CD4-positive, CD25-positive, alpha-beta regulatory T cell (primary cell): ENCODE results near the gene TCAP. TPM values are rescaled to one million over a fixed set of nuclear protein-coding genes. Genes with fewer than 3 reads are reported as not detected.

Experiments
- ATAC-seq, 2 donors: fragments of 150-1000 bp; cut with Tn5 transposase; one replicate each; pipeline ENCODE4 v1.10.0; 2021; ENCODE audit warnings: low read depth in 2 of 2, moderate number of reproducible peaks in 2 of 2, moderate library complexity in 1 of 2
- DNase-seq, 3 donors: peaks; one replicate each; pipeline versions ENCODE4 v3.0.0 to v3.0.0-alpha.2; 2012 to 2022; ENCODE audit warnings: mixed read lengths in 1 of 3
- H3K27ac ChIP-seq: one replicate; pipeline ENCODE4 v1.7.0; 2013; ENCODE audit warnings: mild to moderate bottlenecking, low read length; ENCODE audit not compliant: insufficient read depth, poor library complexity, severe bottlenecking
- H3K27me3 ChIP-seq: one replicate; pipeline ENCODE4 v1.7.0; 2013; ENCODE audit warnings: low read length; ENCODE audit not compliant: control insufficient read depth, insufficient read depth
- H3K36me3 ChIP-seq: one replicate; pipeline ENCODE4 v1.7.0; 2013; ENCODE audit warnings: mild to moderate bottlenecking, low read length, moderate library complexity; ENCODE audit not compliant: control insufficient read depth, insufficient read depth
- H3K4me1 ChIP-seq: 2 replicates; pipeline ENCODE4 v1.7.0; 2013; ENCODE audit warnings: mild to moderate bottlenecking, low read length; ENCODE audit not compliant: insufficient read depth, control insufficient read depth, poor library complexity, severe bottlenecking
- H3K4me3 ChIP-seq: one replicate; pipeline ENCODE4 v1.7.0; 2013; ENCODE audit warnings: low read depth, mild to moderate bottlenecking, low read length, moderate library complexity
- H3K9me3 ChIP-seq, 2 experiments: 1 replicate in 1 of 2; 2 replicates in 1 of 2; pipeline ENCODE4 v1.7.0; 2013; ENCODE audit warnings: low read length in 2 of 2, mild to moderate bottlenecking in 1 of 2, moderate library complexity in 1 of 2; ENCODE audit not compliant: control insufficient read depth in 2 of 2
- H3K27ac Mint-ChIP-seq, 3 donors: one replicate each; pipeline ENCODE4 v1.8.0; 2020 to 2022; ENCODE audit warnings: mild to moderate bottlenecking in 3 of 3, mixed read lengths in 3 of 3, moderate library complexity in 2 of 3
- H3K27me3 Mint-ChIP-seq: one replicate; pipeline ENCODE4 v1.8.0; 2022; ENCODE audit warnings: mild to moderate bottlenecking, mixed read lengths
- H3K36me3 Mint-ChIP-seq: one replicate; pipeline ENCODE4 v1.8.0; 2020; ENCODE audit warnings: mixed read lengths
- H3K4me1 Mint-ChIP-seq, 4 donors: one replicate each; pipeline ENCODE4 v1.8.0; 2020 to 2022; ENCODE audit warnings: mixed read lengths in 4 of 4, mild to moderate bottlenecking in 1 of 4
- H3K4me3 Mint-ChIP-seq, 4 donors: one replicate each; pipeline ENCODE4 v1.8.0; 2020 to 2022; ENCODE audit warnings: mild to moderate bottlenecking in 4 of 4, mixed read lengths in 4 of 4, moderate library complexity in 3 of 4
- H3K9me3 Mint-ChIP-seq, 7 donors: one replicate each; pipeline ENCODE4 v1.8.0; 2020 to 2022; ENCODE audit warnings: mixed read lengths in 7 of 7, mild to moderate bottlenecking in 3 of 7, moderate library complexity in 2 of 7
- polyA plus RNA-seq, 4 donors: library from polyadenylated mRNA; unstranded; fragments of 300-500 nt; fragmentation: Illumina TruSeq; gene quantifications; one replicate each; pipeline ENCODE4 v1.2.3, GENCODE V29; 2021
- total RNA-seq: library from RNA; stranded (reverse); gene quantifications from one replicate; pipeline ENCODE4 v1.2.3, GENCODE V29; 2022

TCAP gene
- total and polyA plus RNA-seq, 5 donors from 2014 or later, result 0.07 to 3.4 TPM; not detected in 3

DNA sequence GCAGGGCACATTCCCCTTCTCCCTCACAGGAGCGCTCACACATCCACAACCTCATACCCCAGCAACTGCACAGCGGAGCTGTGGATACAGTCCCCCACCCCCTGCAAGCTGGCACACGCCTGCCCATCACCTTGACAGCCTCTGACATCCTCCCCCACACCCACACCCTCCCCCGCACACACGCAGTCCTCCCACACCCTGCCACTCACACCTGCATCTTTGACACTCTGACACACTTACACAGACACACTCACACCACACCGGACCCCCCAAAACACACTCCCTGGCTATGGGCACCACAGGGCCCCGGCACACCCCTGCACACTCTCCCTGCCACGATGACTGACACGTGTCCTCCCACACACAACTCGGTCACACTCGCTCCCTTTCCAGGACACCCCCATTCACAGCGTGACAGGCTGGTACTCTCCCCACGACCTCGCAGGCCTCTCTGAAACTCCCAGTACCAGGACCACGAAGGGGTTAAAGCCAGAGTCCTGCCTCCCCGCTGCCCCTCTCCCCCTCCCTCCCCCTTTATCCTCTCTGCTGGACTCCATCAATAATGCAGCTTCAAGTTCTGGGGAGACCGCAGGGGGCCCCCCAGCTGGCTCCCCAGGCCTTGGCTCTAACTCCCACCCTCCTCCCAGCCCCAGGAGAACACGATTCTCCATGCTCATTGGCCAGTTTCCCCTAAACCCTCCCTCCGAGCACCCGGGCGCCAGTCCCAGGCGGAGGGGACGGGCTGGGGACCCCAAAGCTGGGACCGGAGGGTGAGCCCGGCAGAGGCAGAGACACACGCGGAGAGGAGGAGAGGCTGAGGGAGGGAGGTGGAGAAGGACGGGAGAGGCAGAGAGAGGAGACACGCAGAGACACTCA, 38.7 kb upstream of the TCAP start, which contains the start of gene PPP1R1B:
TSS of gene PPP1R1B (plus strand) at position 782 of the 876 bp plus-strand sequence. CDS start 441 bp downstream, outside the sequence.
- Histone ChIP-seq H3K4me1 (peaks cover 28% of the 10 kb centered on the region), H3K4me3 (no peak within 1 kb of the TSS), H3K36me3 (no peaks in the 10 kb centered on the region), H3K27ac (no peak within 1 kb of the TSS), H3K9me3 (no peaks in the 10 kb centered on the region), H3K27me3 (peaks cover 11% of the 10 kb centered on the region)
- Mint-ChIP-seq H3K4me3 (peak within 1 kb of the TSS in 1 of 4 donors; percentile 60), H3K27ac (no peak within 1 kb of the TSS), H3K36me3 (no peaks in the 10 kb centered on the region), H3K9me3 (peaks cover 0 to 1% (median 0%) of the 10 kb centered on the region in 7 donors), H3K4me1 (peaks cover 13 to 35% (median 22%) of the 10 kb centered on the region in 4 donors), H3K27me3 (peaks cover 63% of the 10 kb centered on the region)
- ATAC-seq, result no peak
- DNase-seq, result no peak

DNA sequence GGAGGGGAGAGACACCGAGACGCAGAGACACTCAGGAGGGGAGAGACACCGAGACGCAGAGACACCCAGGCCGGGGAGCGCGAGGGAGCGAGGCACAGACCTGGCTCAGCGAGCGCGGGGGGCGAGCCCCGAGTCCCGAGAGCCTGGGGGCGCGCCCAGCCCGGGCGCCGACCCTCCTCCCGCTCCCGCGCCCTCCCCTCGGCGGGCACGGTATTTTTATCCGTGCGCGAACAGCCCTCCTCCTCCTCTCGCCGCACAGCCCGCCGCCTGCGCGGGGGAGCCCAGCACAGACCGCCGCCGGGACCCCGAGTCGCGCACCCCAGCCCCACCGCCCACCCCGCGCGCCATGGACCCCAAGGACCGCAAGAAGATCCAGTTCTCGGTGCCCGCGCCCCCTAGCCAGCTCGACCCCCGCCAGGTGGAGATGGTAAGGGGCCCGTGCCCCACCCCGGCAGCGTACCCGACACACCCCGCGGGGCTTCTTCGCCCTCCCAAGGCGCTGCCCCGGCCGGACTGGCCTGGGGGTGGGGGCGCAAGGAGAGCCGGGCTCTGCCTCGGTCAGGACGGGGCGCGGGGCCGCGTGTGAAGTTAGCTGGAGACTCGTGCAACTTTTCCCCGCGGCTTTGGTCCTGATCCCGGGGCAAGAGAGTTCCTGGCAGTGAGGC, 38.0 kb upstream of the TCAP start:
- no peak overlapping the region for H3K27ac Mint-ChIP-seq
- Histone ChIP-seq H3K27ac (no peak overlapping the region), H3K27me3 (peaks cover 11% of the 10 kb centered on the region), H3K9me3 (no peaks in the 10 kb centered on the region), H3K4me3 (no peak overlapping the region), H3K36me3 (no peaks in the 10 kb centered on the region), H3K4me1 (peaks cover 23% of the 10 kb centered on the region)
- H3K4me1 Mint-ChIP-seq, result peaks cover 8 to 33% (median 18%) of the 10 kb centered on the region in 4 donors
- ATAC-seq (no peak), DNase-seq (no peak)
- peak overlapping the region in 1 of 4 donors; percentile 60 for H3K4me3 Mint-ChIP-seq
- no peaks in the 10 kb centered on the region for H3K36me3 Mint-ChIP-seq
- H3K27me3 Mint-ChIP-seq, result peaks cover 60% of the 10 kb centered on the region
- peaks cover 0 to 1% (median 0%) of the 10 kb centered on the region in 7 donors for H3K9me3 Mint-ChIP-seq

DNA sequence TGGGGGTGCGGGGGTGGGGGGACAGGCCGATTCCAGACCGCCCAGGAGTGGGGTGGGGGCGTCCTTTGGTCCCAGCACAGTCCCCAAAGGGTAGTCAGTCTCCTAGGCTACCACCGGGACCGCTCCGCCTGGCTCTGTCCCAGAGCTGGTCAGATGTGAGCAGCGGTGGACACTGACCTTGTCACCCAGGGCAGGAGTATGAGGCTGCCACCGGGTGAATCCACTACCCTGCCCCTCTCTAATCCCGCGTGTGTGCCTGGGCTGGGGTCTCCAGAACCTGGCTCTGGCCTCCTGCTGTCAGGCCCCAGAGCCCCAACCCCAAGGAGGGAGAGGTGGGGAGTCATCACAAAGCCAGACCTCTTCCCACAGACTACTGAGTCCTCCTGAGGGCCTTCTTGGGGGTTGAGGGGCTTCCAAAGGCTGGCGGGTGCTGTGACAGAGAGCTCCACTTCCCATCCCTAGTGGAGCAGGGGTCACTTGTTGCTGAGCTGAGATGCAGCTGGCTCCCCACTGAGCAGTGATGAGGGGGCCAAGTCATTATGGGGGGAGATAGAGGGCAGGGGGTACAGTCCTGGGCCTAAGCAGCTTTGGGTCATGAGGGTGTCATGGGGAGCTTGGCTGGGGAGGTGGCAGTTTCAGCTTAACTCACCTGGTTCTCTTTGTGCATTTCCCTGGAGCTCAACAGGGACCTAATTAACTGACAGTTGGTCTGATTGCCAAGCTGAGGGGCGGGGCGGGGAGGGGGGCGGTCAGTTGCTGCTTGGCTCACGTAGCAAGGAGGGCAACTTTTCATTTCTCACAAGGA, 37.2 kb upstream of the TCAP start:
- Mint-ChIP-seq H3K9me3 (peaks cover 0 to 1% (median 0%) of the 10 kb centered on the region in 7 donors), H3K27me3 (peaks cover 56% of the 10 kb centered on the region), H3K36me3 (no peaks in the 10 kb centered on the region), H3K27ac (no peak overlapping the region), H3K4me3 (peak overlapping the region in 1 of 4 donors; percentile 23), H3K4me1 (peaks cover under 1 to 28% (median 14%) of the 10 kb centered on the region in 4 donors)
- Histone ChIP-seq H3K36me3 (no peaks in the 10 kb centered on the region), H3K27me3 (peaks cover 11% of the 10 kb centered on the region), H3K27ac (no peak overlapping the region), H3K4me1 (peaks cover 21% of the 10 kb centered on the region), H3K4me3 (no peak overlapping the region), H3K9me3 (no peaks in the 10 kb centered on the region)
- ATAC-seq (no peak), DNase-seq (no peak)

DNA sequence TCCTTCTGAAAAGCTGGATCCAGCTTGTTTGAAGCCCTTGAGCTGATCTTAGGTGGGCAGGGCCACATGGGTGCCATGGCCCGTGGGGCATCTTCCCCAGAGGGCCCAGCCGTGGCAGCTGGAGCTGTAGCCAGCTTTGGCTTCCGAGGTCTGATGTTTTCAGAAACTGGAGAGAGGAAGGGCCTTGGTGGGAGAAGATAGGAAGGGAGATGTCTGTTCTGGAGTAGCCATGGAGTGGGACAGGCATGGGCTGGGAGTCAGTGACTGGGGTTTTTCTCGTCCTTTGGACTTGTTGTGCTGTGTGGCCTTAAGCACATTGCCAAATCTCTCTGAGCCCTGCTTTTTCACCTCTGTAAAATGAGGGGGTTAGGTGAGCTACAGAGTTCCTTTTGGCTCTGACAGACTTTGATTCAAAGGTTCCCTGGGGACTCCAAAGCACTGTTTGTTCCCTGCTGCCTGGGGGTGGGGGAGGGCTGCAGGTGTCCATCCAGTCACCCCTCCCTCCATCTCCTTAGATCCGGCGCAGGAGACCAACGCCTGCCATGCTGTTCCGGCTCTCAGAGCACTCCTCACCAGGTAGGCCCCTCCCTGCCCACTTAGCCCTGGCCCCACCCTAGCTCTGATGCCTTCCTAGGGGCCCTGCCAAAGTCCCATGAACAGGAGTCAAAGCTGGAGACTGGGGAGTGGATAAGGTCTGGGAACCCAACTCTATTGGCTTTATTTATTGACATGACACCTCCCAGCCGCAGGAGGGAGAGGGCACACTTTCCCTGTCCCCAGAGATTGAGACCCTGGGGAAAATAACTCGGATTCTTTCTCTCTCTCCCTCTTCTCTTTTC, 36.3 kb upstream of the TCAP start:
- DNase-seq, result no peak
- Histone ChIP-seq H3K4me1 (peaks cover 13% of the 10 kb centered on the region), H3K4me3 (no peak overlapping the region), H3K27me3 (peaks cover 11% of the 10 kb centered on the region), H3K27ac (no peak overlapping the region), H3K9me3 (no peaks in the 10 kb centered on the region), H3K36me3 (no peaks in the 10 kb centered on the region)
- H3K27me3 Mint-ChIP-seq, result peaks cover 59% of the 10 kb centered on the region
- peaks cover 0 to 23% (median 9%) of the 10 kb centered on the region in 4 donors for H3K4me1 Mint-ChIP-seq
- no peak overlapping the region for H3K27ac Mint-ChIP-seq
- peaks cover 0 to 1% (median 0%) of the 10 kb centered on the region in 7 donors for H3K9me3 Mint-ChIP-seq
- no peak for ATAC-seq
- H3K36me3 Mint-ChIP-seq, result no peaks in the 10 kb centered on the region
- peak overlapping the region in 1 of 4 donors; percentile 32 for H3K4me3 Mint-ChIP-seq

DNA sequence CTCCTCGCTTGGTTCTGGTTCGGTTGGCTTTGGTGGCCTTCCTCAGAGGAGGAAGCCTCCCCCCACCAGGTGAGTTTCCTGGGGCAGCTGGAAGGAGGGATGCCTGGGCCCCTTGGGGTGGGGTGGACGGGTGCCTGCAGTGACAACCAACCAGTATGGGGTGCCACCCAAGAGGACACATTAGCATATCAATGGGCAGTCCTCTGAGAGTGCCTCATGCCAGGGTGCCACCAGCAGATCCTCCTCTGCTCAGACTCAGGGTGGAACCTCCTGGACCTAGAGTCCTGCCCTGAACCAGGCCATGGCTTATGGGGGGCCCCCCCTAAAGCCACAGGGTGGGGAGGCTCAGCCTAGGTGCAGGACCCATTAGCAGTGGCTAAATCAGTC, 35.7 kb upstream of the TCAP start:
- Mint-ChIP-seq H3K27me3 (peaks cover 60% of the 10 kb centered on the region), H3K4me3 (no peak overlapping the region), H3K4me1 (peaks cover 3 to 26% (median 11%) of the 10 kb centered on the region in 4 donors), H3K27ac (no peak overlapping the region), H3K9me3 (peaks cover 0 to 1% (median 0%) of the 10 kb centered on the region in 7 donors), H3K36me3 (no peaks in the 10 kb centered on the region)
- ATAC-seq (no peak), DNase-seq (no peak)
- Histone ChIP-seq H3K9me3 (no peaks in the 10 kb centered on the region), H3K27me3 (peaks cover 11% of the 10 kb centered on the region), H3K4me3 (no peak overlapping the region), H3K36me3 (no peaks in the 10 kb centered on the region), H3K4me1 (peaks cover 18% of the 10 kb centered on the region), H3K27ac (no peak overlapping the region)

DNA sequence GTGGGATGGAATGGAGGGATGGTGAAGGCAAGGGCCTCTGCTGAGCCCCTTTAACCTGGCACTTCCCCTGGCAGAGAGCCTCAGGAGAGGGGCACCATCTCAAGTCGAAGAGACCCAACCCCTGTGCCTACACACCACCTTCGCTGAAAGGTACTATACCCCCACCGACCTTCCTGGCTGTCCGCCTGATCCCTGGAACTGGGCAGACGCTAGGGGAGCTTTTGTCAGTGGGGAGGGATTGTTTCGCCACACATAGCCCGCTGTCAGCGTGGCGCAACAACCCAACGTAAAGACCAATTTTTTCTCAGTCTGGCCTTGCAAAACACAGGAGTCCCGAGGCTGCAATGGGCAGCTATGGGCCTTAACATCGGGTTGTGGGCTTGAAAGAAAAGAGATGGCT, 35.3 kb upstream of the TCAP start:
- Mint-ChIP-seq H3K27ac (no peak overlapping the region), H3K4me1 (peaks cover 5 to 23% (median 12%) of the 10 kb centered on the region in 4 donors), H3K4me3 (no peak overlapping the region), H3K27me3 (peaks cover 56% of the 10 kb centered on the region), H3K9me3 (peaks cover 0 to 1% (median 0%) of the 10 kb centered on the region in 7 donors), H3K36me3 (no peaks in the 10 kb centered on the region)
- H3K27me3 ChIP-seq, result peaks cover 11% of the 10 kb centered on the region
- no peaks in the 10 kb centered on the region for H3K9me3 ChIP-seq
- H3K27ac ChIP-seq, result no peak overlapping the region
- H3K4me3 ChIP-seq, result no peak overlapping the region
- peaks cover 22% of the 10 kb centered on the region for H3K4me1 ChIP-seq
- ATAC-seq, result no peak
- no peaks in the 10 kb centered on the region for H3K36me3 ChIP-seq
- no peak for DNase-seq
